Amygdala (tissue), 56 donors: ENCODE measurements around the gene LMO7.
"Not testable (repeated sequence)": the region's sequence is repeated elsewhere in the genome, so short reads cannot be mapped to it uniquely, and the experiment has no call there.

Experiments used
- DNase-seq, 56 donors: peaks; one replicate each; lab custom pipeline; 2025; lab: John Stamatoyannopoulos, UW

Gene LMO7

DNA sequence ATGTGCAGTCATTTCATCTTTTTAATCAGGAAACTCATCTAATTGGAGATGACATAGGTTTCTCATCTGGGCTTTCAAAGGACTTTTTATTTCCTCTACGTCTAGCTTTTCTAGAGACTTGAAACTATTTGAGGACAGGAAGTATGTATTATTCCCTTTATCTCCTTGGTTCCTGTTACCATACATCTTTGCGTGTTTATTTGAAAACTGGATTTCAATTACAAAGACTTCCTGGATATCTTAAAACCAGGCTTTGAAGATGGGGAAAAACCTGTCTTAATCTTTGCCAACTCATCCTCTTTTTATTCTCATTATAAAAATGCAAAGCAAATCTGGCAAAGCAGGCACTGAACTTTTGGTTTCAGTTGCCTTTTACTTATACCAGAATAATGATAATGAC lies 130.5 kb downstream of the LMO7 start:
- DNase-seq, result no peak

DNA sequence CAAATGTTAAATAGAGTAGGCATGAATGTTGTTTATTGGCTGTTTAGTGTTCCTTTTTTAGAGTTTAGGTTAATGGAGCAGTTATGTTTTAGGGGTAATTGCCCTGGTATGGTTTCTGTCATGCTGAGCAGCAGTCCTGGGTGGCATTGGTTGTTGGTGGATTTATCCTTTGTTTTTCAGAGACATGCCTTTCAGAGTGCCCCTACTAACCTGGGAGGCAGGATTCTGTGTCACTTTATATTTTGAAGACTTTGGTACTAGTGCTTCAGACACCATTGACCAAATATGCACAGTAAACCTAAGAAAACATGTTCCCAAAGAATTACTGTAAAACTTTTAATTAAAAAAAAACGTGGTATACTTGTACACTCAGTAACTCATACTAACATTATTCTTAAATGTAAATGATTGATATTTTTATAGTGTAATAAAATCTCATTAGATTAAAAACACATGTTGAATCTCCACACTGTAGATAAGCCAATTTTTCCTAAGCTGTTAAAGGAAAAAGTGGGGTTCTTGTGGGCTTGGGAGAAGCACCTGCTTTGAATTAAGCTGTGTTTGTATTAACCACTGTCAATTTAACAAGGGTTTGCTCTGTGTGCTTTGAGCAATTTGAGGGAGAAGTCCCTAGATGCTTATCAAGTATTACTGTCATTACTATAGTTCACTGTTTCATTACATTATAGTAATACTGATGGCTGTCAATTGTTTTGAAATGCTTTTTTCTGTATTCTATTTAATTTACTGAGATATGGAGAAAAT lies 133.2 kb downstream of the LMO7 start:
- DNase-seq, result no peak

DNA sequence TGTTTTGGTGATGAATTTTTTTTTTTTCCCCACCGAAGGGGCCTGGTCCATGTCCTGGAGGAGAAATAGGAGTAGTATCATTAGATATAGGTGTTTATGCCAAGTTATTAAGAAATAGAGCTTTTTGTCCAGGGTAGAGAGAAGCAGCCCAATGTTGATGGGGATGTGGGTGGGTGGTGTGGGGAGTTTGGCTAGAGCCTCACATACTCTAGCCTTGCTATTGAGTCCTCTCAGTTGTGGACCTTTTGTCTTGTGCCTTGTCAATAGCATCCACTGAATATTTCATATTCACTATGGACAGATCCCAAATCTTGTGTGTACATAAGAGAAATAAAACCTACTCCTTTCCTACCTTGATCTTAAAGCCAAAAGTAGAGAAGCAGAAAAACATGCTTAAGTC lies 134.0 kb downstream of the LMO7 start:
- DNase-seq, result no peak

DNA sequence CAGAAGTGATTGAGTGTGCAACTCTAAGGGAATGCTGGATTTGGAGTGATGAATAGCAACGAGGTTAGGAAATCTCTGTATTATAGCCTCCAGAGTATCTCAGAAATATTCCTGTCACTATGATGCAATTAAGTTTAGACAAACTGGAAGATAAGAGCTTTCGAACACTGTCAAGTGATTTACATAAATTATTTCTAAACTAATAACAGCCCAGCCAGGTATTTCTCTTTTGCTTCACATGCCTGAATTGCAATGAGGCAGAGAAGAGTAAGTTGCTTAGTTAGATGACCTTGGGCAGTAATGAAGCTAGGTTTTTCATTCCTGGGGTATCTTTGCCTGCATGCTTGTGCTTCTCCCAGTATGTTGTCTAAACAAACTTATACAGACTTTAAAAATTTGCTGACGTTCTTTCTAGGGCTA lies 134.5 kb downstream of the LMO7 start:
- DNase-seq, result no peak

DNA sequence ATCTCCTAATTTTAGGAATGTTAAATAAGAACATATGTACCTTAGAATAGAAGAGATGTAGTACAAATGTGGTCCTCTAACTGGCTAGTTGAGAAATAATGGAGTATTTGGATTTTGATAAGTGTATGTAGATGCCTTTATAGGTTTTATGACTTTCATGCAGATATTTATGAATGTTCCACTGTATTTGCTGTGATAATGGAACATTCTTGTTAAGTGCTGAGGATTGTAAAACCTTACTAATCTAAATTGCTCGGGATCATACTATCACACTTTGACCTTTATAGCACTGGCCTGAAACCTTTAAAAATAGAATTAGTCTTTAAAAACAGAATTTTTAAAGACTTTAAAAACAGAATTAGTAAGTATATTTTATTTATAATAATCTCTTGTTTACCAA lies 135.1 kb downstream of the LMO7 start:
- DNase-seq, result no peak

DNA sequence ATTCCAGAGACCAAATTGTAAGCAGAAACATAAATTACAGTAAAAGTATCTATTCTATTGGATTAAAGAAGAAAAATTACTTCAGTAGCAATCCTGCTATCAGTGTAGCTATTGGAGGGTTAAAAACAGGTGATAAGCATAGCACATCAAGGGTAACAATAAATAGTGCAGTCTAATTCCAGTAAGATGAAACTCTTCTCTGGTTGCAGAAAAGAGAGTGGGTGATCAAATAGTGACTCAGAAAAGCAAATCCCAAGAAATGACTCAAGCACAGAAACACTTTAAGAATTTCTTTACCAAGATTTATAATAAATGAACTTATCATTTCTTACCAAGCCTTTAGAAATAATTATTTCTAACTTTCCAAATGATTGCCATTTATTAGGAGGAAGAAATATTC lies 135.7 kb downstream of the LMO7 start:
- DNase-seq, result no peak

DNA sequence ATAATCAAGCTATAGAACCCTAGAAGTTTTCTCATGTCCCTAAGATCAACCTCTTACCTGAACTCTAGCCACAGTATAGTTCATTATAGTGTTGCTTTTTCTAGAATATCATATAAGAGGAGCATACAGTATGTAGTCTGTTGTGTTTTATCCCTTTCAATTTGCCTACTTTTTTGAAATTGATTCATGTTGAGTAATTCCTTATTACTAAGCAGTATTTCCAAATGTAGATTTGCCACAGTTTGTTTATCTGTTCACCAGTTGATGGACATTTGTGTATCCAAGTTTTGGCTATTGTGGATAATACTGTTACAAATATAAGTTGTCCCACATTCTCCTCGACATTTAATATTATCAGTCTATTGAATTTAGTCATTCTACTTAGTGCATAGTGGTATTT lies 138.0 kb downstream of the LMO7 start:
- DNase-seq, result no peak

DNA sequence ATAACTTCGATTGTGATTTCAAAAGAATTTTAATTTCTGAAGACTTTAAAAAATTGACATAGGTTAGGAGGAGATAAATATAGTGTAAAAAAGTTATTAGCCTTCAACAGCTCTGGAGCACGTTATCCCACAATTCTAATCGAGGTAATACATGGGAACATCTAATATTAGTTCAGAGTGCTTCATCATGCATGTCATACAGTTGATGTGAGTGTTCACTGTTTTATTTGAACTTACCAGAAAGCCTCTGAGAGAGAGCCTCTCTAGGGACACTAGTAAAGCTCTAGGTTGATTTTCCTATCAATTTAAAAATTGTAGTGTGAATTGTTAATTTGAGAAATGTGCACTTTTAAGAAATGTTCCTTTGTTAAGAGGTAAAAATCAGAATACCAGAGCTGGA lies 140.4 kb downstream of the LMO7 start:
- no peak for DNase-seq

DNA sequence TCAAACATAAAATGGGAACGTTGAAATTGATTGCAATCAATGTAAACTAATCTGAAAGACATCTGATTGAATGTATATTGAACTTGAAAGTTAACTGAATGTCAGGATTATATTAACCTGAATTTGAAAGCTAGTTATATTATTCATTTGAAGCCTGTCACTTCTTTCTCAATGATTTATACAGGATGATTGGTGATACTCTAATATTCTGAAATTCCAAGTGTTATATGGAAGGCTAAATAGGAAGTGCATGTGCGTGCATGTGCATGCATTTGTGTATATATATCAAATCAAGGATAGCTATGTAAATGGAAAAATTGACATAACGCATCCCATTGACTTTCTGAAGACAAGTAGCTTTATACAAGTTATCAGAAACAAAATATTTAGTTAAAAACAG lies 143.3 kb downstream of the LMO7 start:
- no peak for DNase-seq

DNA sequence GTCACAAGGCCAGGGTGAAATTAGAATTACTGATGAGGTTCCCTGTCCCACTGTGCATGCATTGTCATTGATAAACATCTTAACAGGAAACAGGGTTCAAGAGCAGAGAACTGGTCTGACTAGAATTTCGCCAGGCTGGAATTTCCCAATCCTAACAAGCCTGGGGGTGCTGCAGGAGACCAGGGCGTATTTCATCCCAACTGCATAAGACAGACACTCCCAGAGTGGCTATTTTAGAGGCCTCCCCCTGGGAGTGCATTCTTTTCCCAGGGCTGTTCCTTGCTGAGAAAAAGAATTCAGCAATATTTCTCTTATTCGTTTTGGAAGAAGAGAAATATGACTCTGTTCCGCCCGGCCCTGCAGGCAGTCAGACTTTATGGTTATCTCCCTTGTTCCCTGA lies 144.0 kb downstream of the LMO7 start:
- DNase-seq, result not testable (repeated sequence)

DNA sequence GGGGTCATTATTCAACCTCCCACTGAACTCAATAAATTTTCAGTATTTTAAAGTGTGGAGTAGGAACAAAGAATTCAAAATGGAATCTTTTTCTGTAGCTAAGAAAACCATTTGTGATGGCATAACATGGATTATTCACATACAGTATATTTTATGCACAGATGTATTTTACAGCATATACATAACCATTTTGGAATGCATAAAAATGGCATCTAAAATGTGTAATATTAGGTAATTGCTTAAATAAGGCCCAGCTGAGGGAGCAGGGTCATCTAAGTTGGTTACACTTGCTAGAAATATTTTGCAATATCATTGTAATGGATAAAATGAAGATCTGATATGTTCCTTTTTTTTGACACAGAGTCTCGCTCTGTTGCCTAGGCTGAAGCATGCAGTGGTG lies 146.9 kb downstream of the LMO7 start:
- no peak for DNase-seq

DNA sequence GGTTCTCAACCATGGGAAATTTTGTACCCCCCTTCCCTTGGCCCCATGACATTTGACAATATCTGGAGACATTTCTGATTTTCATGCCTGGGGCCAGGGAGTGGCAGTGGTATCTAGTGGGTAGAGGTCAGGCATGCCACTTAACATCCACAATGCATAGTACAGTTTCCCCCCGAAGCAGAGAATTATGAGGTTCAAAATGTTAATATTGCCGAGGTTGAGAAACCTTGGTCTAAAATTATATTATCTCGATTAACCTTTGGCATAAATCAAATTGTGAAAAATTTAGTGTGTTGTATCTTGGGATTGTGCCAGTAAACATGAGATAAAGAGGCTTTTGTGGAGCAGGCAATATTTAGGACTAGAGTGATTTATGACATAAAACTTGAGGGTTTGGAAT lies 147.9 kb downstream of the LMO7 start:
- DNase-seq, result no peak

DNA sequence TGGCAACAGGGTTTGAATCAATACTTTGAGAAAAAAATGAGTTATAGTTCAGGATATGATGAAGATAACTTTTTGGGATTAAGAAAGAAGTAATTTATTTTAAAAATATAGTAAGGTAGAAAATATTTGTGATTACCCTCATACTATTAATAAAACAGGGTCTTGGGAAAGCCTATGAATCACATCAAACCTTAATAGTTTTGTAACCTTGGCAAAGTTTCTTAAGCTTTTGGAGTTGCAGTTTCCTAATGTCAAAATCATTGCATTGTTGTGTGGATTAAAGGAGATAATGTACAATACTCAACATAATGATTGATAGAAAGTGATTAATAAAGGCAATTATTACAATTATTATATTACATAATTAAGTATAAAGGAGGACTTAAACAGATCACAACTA lies 149.0 kb downstream of the LMO7 start:
- no peak for DNase-seq

DNA sequence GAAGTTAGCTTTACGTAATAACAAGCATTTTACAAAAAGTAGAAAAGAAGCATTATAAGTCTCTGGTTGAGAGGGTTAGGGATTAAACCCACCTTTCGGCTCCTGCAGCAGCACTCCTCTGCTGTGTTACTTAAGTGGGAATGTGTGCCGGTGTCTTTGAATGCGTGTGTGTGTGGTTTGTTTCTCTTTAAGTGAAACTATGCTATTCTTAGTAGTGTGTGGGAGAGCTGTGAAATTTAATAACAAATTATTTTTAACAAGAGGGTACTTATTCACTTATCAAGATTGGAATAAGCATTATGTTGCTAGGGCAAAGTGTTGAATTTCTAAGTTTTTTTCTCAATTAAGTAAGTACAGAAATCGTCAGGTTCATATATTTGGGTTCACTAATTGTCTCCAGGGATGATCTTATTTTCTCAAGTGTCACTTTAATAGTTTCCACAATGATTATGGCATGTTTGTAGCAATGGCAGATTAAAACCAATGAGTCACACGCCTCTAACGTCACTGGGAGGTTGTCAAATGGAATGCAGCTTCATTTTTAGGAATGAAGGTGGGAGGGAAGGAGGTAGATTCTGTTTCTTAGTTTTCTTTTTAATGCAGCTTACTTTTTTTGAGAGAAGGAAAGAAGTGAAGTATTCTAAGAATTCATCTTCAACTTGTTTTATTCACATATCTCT lies 151.3 kb downstream of the LMO7 start:
- DNase-seq, result peak in 1 of 56 donors; percentile 8

DNA sequence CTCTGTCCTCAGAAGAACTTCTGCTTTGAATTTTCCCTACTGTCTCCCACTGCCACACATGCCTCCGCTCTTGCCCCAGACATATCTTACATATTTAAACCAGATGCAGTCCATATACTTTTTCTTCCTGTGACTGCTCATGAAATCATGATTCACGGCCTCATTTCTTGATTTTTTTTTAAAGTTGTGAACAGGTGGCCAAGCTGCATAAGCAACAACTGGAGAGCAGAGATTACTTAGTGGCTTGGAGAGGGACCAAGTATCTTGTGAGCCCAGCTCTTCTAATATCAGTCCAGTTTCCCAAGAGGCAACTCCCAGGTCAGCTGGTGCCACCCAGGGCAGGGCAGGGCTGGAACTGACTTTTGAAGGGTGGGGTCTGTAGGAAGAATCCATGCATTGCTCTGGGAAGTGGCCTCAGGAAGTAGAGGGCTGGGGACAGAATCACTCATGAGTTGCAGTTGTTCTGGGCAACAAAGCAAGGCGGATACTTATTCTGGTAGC lies 152.4 kb downstream of the LMO7 start:
- DNase-seq, result no peak

DNA sequence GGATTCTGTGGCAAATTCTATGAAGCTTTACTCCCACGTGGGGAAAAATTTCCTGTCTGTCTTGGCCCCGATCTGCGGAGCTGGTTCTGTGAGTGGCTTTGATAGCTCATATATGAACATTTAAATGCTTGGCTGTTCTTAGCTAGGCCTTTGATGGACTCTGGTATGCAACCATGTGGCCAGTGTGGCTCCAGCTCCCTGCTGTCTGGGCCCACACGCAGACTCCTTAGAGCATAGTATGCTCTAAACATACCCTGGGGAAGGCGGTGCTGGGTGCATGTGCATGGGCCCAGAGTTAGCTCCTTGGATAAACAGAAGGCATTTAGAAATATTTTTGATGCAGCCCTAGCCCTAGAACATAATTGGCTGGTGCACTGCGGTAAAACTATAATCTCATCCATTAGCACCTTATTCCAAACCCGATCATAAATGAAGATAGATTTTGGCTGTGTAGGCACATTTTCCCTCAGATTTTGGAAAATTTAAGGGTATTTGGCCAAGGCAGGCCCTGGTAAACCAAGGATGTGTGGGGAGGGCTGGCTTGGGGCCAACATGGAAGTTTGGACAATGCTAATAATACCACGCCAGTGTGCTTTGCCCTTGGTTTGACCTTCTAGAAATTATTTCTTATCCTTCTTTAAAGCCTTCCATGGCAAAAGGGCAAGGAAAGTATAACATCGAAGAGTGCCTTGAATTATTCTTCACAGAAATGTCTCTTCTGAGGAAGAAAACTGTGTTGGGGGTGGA lies 153.5 kb downstream of the LMO7 start:
- DNase-seq, result no peak

DNA sequence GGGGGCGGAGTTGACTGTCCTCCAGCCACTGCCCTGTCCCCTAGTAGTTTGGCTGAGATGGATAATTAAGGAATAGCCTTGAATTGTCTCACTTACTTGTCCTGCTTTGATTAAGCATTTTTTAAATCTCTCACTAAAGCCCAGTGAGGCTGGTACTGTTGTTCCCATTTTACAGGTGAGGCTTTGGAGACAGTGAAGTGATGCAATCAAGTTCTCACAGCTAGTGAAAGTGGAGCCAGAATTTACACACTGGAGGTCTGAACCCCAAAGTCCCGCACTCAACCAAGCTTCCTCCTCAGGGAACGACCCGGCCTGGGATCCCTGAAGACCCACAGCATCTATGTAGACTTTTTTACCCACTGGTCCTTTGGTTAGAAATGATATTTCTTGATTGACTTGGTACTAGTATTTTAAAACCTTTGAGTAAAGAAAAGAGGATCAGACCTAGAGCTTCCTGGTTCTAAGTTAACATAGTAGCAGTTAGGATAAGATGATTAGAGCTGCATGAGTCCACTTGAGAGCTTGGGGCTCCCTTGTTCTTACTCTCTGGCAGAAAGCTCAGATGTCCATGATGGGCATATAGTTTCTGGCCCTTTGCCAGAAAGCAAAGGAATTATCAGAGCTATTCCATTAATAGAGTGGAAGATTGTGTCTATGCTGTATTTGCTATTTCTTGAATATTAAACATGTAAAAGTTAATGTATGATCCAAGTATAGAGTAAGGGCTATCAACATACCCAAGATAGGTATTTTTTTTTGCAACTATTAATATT lies 154.3 kb downstream of the LMO7 start:
- no peak for DNase-seq

DNA sequence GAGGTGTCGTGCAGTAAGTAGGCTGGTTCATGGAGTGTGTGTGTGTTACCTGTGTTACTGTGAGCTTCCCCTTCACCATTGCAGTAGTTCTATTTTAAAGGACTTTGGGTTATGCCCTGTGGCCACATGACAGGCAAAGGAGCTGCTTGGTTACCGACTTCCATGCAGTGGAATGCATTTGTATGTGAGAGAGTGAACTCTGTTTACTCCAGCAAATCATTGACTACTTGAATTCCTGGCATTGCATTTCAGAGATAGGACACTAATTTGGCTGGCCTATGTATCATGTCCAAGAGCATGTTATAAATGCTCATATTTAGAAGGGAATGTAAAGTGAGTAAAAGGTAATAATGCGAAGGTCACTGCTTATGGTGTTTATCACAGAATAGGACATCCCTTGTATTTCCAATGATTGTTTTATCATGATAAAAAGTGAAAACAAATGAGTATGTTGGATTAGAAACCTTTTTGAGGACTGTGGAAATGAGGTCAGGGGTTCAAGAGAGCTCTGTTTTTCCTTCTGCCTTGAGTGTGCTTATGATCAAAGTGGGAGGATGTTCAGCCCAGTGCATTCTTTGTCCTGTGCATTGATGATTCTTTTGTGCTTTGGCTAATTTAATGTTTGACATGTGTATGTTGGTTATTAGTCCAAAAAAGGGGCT lies 156.5 kb downstream of the LMO7 start:
- DNase-seq, result no peak

DNA sequence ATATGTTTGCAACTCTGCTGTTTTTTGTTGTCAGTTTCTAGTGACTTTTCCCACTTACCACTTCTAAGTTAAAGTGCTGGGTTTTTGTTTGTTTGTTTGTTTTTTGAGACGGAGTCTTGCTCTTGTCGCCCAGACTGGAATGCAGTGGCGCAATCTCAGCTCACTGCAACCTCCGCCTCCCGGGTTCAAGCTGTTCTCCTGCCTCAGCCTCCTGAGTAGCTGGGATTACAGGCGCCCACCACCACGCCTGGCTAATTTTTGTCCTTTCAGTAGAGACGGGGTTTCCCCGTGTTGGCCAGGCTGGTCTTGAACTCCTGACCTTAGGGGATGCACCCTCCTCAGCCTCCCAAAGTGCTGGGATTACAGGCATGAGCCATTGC lies 157.0 kb downstream of the LMO7 start:
- DNase-seq, result not testable (repeated sequence)

DNA sequence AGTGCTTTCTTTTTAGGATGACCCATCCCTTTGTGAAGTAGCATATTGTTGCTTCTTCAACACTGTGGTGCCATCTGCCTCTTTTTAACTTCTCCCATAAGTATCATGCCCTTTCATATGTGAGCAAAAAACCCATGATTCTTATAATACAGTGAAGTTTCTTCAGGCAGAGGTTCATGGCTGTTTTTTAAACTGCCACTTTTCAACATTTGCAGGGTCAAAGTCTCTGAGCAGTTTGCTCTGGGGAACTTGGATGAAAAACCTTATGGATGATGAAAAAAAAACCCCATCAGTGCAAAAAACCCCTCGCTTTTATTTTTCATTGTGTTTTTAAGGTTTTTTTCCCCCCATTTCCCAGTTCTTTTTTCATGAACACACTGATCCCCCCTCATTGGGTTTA lies 158.5 kb downstream of the LMO7 start:
- DNase-seq, result no peak
